HUDEP-2 (cell line): ENCODE measurements around the gene SMIM43.

Source experiments
- DNase-seq, 76 experiments: peaks; one replicate each; lab custom pipeline; 2025; ENCODE audit not compliant: unreplicated experiment in 76 of 76; lab: John Stamatoyannopoulos, UW

The SMIM43 gene

GRCh38 chr4:121764702-121765367 lies at the start of gene SMIM43:
SMIM43 (minus strand) TSS chr4:121765164; CDS start chr4:121765105, 59 bp downstream.
- DNase-seq, result peak in 21 of 76 experiments; percentile 2 to 56 (median 21)

- no peak for DNase-seq
Measured at GRCh38 chr4:121814756-121815155, 49.8 kb upstream of the SMIM43 start.

GRCh38 chr4:121811122-121811521 lies 46.2 kb upstream of the SMIM43 start:
- no peak for DNase-seq

- no peak for DNase-seq
Measured at GRCh38 chr4:121806411-121806810, 41.4 kb upstream of the SMIM43 start.

GRCh38 chr4:121801715-121802075 lies 36.7 kb upstream of the SMIM43 start:
- DNase-seq, result peak in 1 of 76 experiments; percentile 14

- peak; percentile 4 to 94 (median 88) for DNase-seq
Measured at GRCh38 chr4:121800961-121801714, 36.2 kb upstream of the SMIM43 start, which contains the start of gene EXOSC9. EXOSC9 (plus strand) TSS chr4:121801323; CDS start chr4:121801425, 102 bp downstream.

GRCh38 chr4:121800638-121800960 lies 35.6 kb upstream of the SMIM43 start:
- DNase-seq, result peak in 3 of 76 experiments; percentile 5 to 38 (median 27)

- peak in 1 of 76 experiments; percentile 37 for DNase-seq
Measured at GRCh38 chr4:121799867-121800501, 35.0 kb upstream of the SMIM43 start.

- no peak for DNase-seq
Measured at GRCh38 chr4:121799208-121799823, 34.4 kb upstream of the SMIM43 start.

- no peak for DNase-seq
Measured at GRCh38 chr4:121796283-121796682, 31.3 kb upstream of the SMIM43 start.

- peak in 72 of 76 experiments; percentile 10 to 95 (median 75) for DNase-seq
Measured at GRCh38 chr4:121794505-121795188, 29.7 kb upstream of the SMIM43 start.

- no peak for DNase-seq
Measured at GRCh38 chr4:121792966-121793365, 28.0 kb upstream of the SMIM43 start.

GRCh38 chr4:121791481-121791880 lies 26.5 kb upstream of the SMIM43 start:
- DNase-seq, result no peak

GRCh38 chr4:121790976-121791375 lies 26.0 kb upstream of the SMIM43 start:
- DNase-seq, result peak in 67 of 76 experiments; percentile 3 to 91 (median 63)

- DNase-seq, result peak in 39 of 76 experiments; percentile 2 to 70 (median 33)
Measured at GRCh38 chr4:121789960-121790829, 25.2 kb upstream of the SMIM43 start.

GRCh38 chr4:121789455-121789854 lies 24.5 kb upstream of the SMIM43 start:
- no peak for DNase-seq

- DNase-seq, result no peak
Measured at GRCh38 chr4:121788896-121789295, 23.9 kb upstream of the SMIM43 start.

GRCh38 chr4:121786221-121786620 lies 21.3 kb upstream of the SMIM43 start:
- no peak for DNase-seq

GRCh38 chr4:121785479-121785878 lies 20.5 kb upstream of the SMIM43 start:
- peak in 6 of 76 experiments; percentile 4 to 28 (median 8) for DNase-seq
